Retinal pigment epithelial cell (primary cell): ENCODE results near the gene EPM2A.

Experiments used
- DNase-seq: peaks from one replicate; pipeline ENCODE4 v3.0.0-alpha.2; 2010; ENCODE audit warnings: low read depth
- H3K4me3 ChIP-seq: 2 replicates; pipeline ENCODE4 v1.5.1; 2011; ENCODE audit warnings: mild to moderate bottlenecking, low read length, control low read depth, moderate library complexity
- TF ChIP-seq, protein P1 (sequence below): conservative IDR thresholded peaks from 2 replicates; pipeline ENCODE4 v1.5.1; 2011; ENCODE audit warnings: low read depth, low read length, control low read depth, inconsistent platforms

Gene EPM2A

DNA sequence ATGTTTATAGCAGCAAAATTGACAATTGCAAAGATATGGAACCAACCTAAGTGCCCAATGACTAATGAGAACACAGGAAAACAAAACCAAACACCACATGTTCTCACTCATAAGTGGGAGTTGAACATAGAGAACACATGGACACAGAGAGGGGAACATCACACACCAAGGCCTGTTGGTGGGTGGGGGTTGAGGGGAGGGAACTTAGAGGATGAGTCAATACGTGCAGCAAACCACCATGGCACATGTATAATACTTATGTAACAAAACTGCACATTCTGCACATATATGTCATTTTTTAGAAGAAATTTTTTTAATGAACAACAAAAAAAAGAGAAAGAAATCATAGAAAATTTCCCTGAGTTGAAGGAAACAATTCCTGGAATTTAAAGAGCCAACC, 3.9 kb downstream of the EPM2A start:
- no peak for DNase-seq
- H3K4me3 ChIP-seq: no peak overlapping the region
- TF ChIP-seq, protein P1, sequence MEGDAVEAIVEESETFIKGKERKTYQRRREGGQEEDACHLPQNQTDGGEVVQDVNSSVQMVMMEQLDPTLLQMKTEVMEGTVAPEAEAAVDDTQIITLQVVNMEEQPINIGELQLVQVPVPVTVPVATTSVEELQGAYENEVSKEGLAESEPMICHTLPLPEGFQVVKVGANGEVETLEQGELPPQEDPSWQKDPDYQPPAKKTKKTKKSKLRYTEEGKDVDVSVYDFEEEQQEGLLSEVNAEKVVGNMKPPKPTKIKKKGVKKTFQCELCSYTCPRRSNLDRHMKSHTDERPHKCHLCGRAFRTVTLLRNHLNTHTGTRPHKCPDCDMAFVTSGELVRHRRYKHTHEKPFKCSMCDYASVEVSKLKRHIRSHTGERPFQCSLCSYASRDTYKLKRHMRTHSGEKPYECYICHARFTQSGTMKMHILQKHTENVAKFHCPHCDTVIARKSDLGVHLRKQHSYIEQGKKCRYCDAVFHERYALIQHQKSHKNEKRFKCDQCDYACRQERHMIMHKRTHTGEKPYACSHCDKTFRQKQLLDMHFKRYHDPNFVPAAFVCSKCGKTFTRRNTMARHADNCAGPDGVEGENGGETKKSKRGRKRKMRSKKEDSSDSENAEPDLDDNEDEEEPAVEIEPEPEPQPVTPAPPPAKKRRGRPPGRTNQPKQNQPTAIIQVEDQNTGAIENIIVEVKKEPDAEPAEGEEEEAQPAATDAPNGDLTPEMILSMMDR: no peak

DNA sequence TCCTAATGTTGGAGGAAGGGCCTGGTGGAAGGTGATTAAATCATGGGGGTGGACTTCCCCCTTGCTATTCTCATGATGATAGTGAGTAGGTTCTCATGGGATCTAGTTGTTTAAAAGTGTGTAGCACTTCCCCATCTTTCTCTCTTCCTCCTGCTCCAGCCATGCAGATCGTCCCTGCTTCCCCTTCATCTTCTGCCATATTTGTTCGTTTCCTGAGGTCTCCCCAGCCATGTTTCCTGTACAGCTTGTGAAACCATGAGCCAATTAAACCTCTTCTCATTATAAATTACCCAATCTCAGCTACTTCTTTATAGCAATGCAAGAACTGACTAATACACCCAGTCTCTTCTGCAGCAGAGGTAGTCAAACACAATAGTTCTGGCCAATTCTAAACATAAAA, 5.4 kb downstream of the EPM2A start:
- TF ChIP-seq, protein P1: no peak
- no peak for DNase-seq
- no peak overlapping the region for H3K4me3 ChIP-seq

DNA sequence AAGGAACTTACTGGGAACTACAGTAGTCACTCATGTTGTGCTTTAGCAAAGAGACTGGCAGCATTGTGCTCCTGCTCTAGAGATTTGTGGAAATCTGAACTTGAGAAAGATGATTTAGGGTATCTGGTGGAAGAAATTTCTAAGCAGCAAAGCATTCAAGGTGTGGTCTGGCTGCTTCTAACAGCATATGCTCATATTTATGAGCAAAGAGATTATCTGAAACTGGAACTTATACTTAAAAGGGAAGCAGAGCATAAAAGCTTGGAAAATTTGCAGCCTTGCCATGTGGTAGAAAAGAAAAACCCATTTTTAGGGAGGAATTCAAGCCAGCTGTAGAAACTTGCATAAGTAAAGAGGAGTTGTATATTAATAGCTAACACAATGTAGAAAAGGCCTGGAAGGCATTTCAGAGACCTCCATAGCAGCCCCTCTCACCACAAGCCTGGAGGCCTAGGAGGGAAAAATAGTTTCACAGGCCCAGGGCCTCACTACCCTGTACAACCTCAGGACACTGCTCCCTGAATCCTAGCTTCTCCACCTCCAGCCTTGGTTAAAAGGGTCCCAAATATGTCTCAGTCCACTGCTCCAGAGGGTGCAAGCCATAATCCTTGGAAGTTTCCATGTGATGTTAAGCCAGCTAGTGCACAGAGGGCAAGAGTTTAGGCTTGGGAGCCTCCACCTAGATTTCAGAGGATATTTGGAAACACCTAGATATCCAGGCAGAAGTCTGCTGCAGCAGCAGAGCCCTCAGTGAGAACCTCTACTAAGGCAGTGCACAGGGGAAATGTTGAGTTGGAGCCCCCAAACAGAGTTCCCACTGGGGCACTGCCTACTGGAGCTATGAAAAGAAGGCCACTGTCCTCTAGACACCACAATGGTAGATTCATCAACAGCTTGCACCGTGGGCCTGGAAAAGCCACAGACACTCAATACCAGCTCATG, 6.6 kb downstream of the EPM2A start:
- TF ChIP-seq, protein P1: no peak
- DNase-seq: no peak
- no peak overlapping the region for H3K4me3 ChIP-seq

DNA sequence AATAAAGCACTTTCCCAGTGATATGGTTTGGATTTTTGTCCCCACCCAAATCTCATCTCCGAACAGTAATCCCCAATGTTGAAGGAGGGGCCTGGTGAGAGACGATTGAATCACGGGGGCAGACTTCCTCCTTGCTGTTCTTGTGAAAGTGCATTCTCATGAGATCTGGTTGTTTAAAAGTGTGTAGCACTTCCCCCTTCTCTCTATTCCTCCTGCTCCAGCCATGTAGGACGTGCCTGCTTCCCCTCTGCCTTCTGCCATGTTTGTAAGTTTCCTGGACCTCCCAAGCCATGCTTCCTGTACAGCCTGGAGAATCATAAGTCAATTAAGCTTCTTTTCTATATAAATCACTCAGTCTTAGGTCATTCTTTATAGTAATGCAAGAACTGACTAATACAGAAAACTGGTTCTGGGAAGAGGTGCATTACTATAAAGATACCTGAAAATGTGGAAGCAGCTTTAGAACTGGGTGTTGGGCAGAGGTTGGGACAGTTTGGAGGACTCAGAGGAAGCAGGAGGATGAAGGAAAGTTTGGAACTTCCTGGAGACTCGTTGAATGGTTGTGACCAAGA, 7.4 kb downstream of the EPM2A start:
- DNase-seq: no peak
- TF ChIP-seq, protein P1: no peak
- H3K4me3 ChIP-seq: no peak overlapping the region

DNA sequence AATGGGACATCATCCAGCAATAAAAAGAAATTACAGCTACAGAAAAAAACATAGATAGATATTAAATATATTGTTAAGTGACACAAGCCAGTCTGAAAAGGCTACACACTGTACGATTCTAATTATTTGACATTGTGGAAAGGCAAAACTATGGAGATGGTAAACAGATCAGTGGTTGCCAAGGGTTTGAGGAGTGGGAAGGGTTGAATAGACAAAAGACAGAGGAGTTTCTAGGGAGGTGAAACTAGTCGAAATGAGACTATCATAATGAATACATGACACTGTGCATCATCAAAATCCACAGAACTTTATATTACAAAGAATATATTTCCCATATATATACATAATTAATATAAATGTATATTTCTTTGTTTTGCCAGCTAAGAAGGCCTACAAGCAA, 9.8 kb downstream of the EPM2A start:
- H3K4me3 ChIP-seq: no peak overlapping the region
- TF ChIP-seq, protein P1: no peak
- DNase-seq: no peak

DNA sequence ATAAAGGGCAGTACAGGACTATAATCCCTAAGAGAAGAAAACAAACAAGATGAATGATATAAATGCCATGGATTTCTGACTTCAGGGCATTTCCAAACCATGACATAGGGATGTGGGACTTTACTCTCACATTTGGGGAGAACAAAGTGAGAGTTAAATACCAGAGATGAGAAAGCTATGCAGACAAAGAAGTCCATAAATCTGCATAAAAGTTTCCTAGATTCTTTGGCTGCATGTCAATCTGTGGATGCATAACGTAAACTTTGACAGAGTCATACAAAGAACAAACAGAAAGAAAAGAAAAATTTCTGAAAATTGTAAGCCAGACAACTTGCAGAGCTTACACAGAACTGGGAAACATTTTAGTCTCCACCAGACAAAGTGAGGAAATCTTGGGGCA, 11.7 kb downstream of the EPM2A start:
- no peak for DNase-seq
- no peak overlapping the region for H3K4me3 ChIP-seq
- TF ChIP-seq, protein P1: no peak

DNA sequence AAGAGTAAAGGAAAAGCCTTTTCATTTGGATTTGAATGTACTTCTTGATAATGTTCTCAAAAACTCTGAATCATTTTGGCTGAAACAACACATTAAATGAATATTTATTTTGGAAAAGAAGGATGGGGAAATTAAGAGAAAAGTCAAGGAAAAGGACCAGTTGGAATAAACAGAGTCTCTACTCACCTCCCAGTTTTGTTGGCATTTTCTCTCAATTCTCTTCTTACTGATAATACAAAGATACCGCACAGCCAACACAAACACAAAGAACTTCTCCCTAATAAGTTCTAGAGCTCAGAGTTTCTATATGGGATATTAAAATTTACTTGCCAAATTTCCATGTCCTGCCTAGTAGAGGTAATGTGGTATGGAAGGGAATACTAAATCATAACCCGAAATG, 13.1 kb downstream of the EPM2A start:
- TF ChIP-seq, protein P1: no peak
- no peak for DNase-seq
- no peak overlapping the region for H3K4me3 ChIP-seq
